ENCODE measurements around the gene RAD21L1.

- no peak for TF ChIP-seq TARDBP (IDR thresholded peaks at IDR 0.05)
- no peak for TF ChIP-seq BHLHE40 (IDR thresholded peaks at IDR 0.05; ENCODE audit: borderline replicate concordance)
- no peak for TF ChIP-seq FOXK2 (IDR thresholded peaks at IDR 0.05)
- TF ChIP-seq FOXM1 (IDR thresholded peaks at IDR 0.05; ENCODE audit: borderline replicate concordance) = no peak
- TF ChIP-seq NFRKB (IDR thresholded peaks at IDR 0.05) = no peak
- no peak for TF ChIP-seq CTBP1 (IDR thresholded peaks at IDR 0.05; ENCODE audit: borderline replicate concordance)
- no peak for TF ChIP-seq SP1 (IDR thresholded peaks at IDR 0.05)
- TF ChIP-seq LEF1 (IDR thresholded peaks at IDR 0.05; ENCODE audit: borderline replicate concordance) = no peak
These were observed 26.6 kb downstream of the RAD21L1 start for GRCh38 chr20:1252416-1252815.
